A549 (cell line): Measurements from ENCODE around the gene GMEB2. TPM values are rescaled to one million over a fixed set of nuclear protein-coding genes. Genes with fewer than 3 reads are reported as not detected.

Source experiments
- ATAC-seq, 2 experiments: fragments of 200-7000 bp in 1 of 2; fragments of >200 bp in 1 of 2; cut with Nextera tagmentation in 1 of 2; cut with Tn5 transposase in 1 of 2; 3 replicates each; pipeline versions ENCODE4 v1.8.0 to v1.9.1; 2018 to 2020; ENCODE audit warnings: mild to moderate bottlenecking in 1 of 2, moderate library complexity in 1 of 2
- CTCF ChIA-PET: fragments of 300-600 bp; sonication (Branson Sonifier 250); formaldehyde crosslinking; extraction: SDS; loops from one replicate; lab custom pipeline; 2021; ENCODE audit warnings: antibody characterized with exemption, inconsistent platforms; lab: Yijun Ruan, JAX
- POLR2A ChIA-PET: fragments of 350-600 bp; formaldehyde crosslinking; extraction: SDS; loops from one replicate; lab custom pipeline; 2021; ENCODE audit warnings: antibody characterized with exemption, inconsistent platforms; lab: Yijun Ruan, JAX
- DNase-seq, 2 experiments: peaks; one replicate each; pipeline versions ENCODE4 v3.0.0 to v3.0.0-alpha.2; 2011 to 2016; ENCODE audit warnings: low read depth in 1 of 2, low spot score in 1 of 2
- FAIRE-seq: peaks from 2 replicates; lab custom pipeline; 2011; peaks lifted over from hg19 to GRCh38; lab: Jason Lieb, UNC
- H3K27ac ChIP-seq, 2 experiments: fragments of >200 bp; sonication (Bioruptor Twin); formaldehyde crosslinking; 3 replicates each; pipeline ENCODE4 v1.5.1; 2016 to 2017
- H3K4me1 ChIP-seq: fragments of >200 bp; sonication (Bioruptor Twin); formaldehyde crosslinking; 3 replicates; pipeline ENCODE4 v1.6.1; 2016
- H3K4me2 ChIP-seq: fragments of >200 bp; sonication (Bioruptor Twin); formaldehyde crosslinking; 3 replicates; pipeline ENCODE4 v1.6.1; 2016
- H3K4me3 ChIP-seq: fragments of >200 bp; sonication (Bioruptor Twin); formaldehyde crosslinking; 3 replicates; pipeline ENCODE4 v1.5.1; 2016
- H3K9me3 ChIP-seq: fragments of >200 bp; sonication (Bioruptor Twin); formaldehyde crosslinking; 3 replicates; pipeline ENCODE4 v1.6.1; 2016
- CBX8 ChIP-seq: fragments of 200-600 bp; sonication (generic); IDR thresholded peaks from 2 replicates; pipeline ENCODE4 v1.6.1; 2016
- CHD4 ChIP-seq: fragments of 200-600 bp; sonication (generic); IDR thresholded peaks from 2 replicates; pipeline ENCODE4 v1.6.1; 2016; ENCODE audit warnings: antibody characterized with exemption, mild to moderate bottlenecking, borderline replicate concordance
- EHF ChIP-seq: fragments of 250-450 bp; sonication (Bioruptor Pico); IDR thresholded peaks from 2 replicates; pipeline ENCODE4 v1.5.0; 2020; ENCODE audit warnings: mild to moderate bottlenecking
- EHMT2 ChIP-seq: fragments of 200-600 bp; sonication (generic); IDR thresholded peaks from 2 replicates; pipeline ENCODE4 v1.6.1; 2016; ENCODE audit warnings: antibody characterized with exemption, low read depth, mild to moderate bottlenecking, moderate library complexity
- GATA3 ChIP-seq: IDR thresholded peaks from 2 replicates; pipeline ENCODE4 v1.6.1; 2012; ENCODE audit warnings: borderline replicate concordance
- HEYL ChIP-seq: fragments of 250-450 bp; sonication (Bioruptor Pico); IDR thresholded peaks from 2 replicates; pipeline ENCODE4 v1.8.0; 2021; ENCODE audit warnings: mild to moderate bottlenecking, moderate library complexity
- HOXA7 ChIP-seq: fragments of 250-450 bp; sonication (Bioruptor Pico); IDR thresholded peaks from 2 replicates; pipeline ENCODE4 v1.5.0; 2020; ENCODE audit warnings: mild to moderate bottlenecking, moderate library complexity
- HOXB5 ChIP-seq: fragments of 250-450 bp; sonication (Bioruptor Pico); IDR thresholded peaks from 2 replicates; pipeline ENCODE4 v1.5.0; 2020; ENCODE audit warnings: mild to moderate bottlenecking, moderate library complexity
- KDM5A ChIP-seq: fragments of 200-600 bp; sonication (generic); IDR thresholded peaks from 2 replicates; pipeline ENCODE4 v1.6.1; 2016; ENCODE audit warnings: antibody characterized with exemption, mild to moderate bottlenecking
- MYC ChIP-seq: IDR thresholded peaks from 2 replicates; pipeline ENCODE4 v1.6.1; 2012; ENCODE audit warnings: mild to moderate bottlenecking, inconsistent platforms, low read length, improper control_type of control experiment, borderline replicate concordance
- PHF8 ChIP-seq: fragments of 200-600 bp; sonication (generic); IDR thresholded peaks from 2 replicates; pipeline ENCODE4 v1.6.1; 2016; ENCODE audit warnings: low read depth, mild to moderate bottlenecking, antibody characterized with exemption, moderate library complexity, borderline replicate concordance
- RAD21 ChIP-seq, 2 experiments: fragments of >200 bp in 1 of 2; sonication (Bioruptor Twin) in 1 of 2; formaldehyde crosslinking in 1 of 2; IDR thresholded peaks in 1 of 2; conservative IDR thresholded peaks in 1 of 2; 2 replicates in 1 of 2; 3 replicates in 1 of 2; pipeline ENCODE4 v1.6.1; 2012 to 2018; ENCODE audit warnings: inconsistent platforms in 1 of 2
- RFX5 ChIP-seq: fragments of 450-650 bp; IDR thresholded peaks from 2 replicates; pipeline ENCODE4 v1.7.1; 2014; ENCODE audit warnings: antibody characterized with exemption, mild to moderate bottlenecking, moderate library complexity
- RNF2 ChIP-seq: fragments of 200-600 bp; sonication (generic); IDR thresholded peaks from 2 replicates; pipeline ENCODE4 v1.6.1; 2016; ENCODE audit warnings: low read depth, mild to moderate bottlenecking, antibody characterized with exemption, moderate library complexity, borderline replicate concordance
- SREBF2 ChIP-seq: fragments of 450-650 bp; IDR thresholded peaks from 2 replicates; pipeline ENCODE4 v1.6.1; 2014; ENCODE audit warnings: mild to moderate bottlenecking, moderate library complexity
- TFCP2L1 ChIP-seq: fragments of 250-450 bp; sonication (Bioruptor Pico); IDR thresholded peaks from 2 replicates; pipeline ENCODE4 v1.5.0; 2021; ENCODE audit warnings: mild to moderate bottlenecking
- ZC3H11A ChIP-seq: fragments of 450-650 bp; IDR thresholded peaks from 2 replicates; pipeline ENCODE4 v1.6.1; 2014; ENCODE audit warnings: antibody characterized with exemption, mild to moderate bottlenecking
- ZNF302 ChIP-seq: fragments of 250-450 bp; sonication (Bioruptor Pico); IDR thresholded peaks from 2 replicates; pipeline ENCODE4 v1.9.0; 2021; ENCODE audit warnings: inconsistent platforms, mild to moderate bottlenecking, moderate library complexity
- ZSCAN20 ChIP-seq: fragments of 250-450 bp; sonication (Bioruptor Pico); IDR thresholded peaks from 2 replicates; pipeline ENCODE4 v1.8.0; 2022; ENCODE audit warnings: mild to moderate bottlenecking, moderate library complexity
- WGBS: methylation state at CpG from one replicate; pipeline ENCODE4 v1.1.6; 2017; ENCODE audit errors: missing lambda C conversion rate; 5-methylcytosine and 5-hydroxymethylcytosine counted together
- polyA plus RNA-seq, 4 experiments: library from polyadenylated mRNA; depleted of rRNA in 3 of 4; stranded (reverse); fragments of >200 nt; fragmentation: RNase III in 1 of 4; extraction: RNeasy Plus Mini Kit Qiagen cat#74134 plus additional on column Dnase treatment in 1 of 4; gene quantifications; 2 replicates in 3 of 4; 3 replicates in 1 of 4; pipeline ENCODE4 v1.2.3, GENCODE V29; 2011 to 2017
- TF ChIP-seq, protein P1 (sequence below): fragments of 250-450 bp; sonication (Bioruptor Pico); IDR thresholded peaks from 2 replicates; pipeline ENCODE4 v1.5.0; 2021; ENCODE audit warnings: mild to moderate bottlenecking, moderate library complexity, borderline replicate concordance
- TF ChIP-seq, protein P2 (sequence below): IDR thresholded peaks from 2 replicates; pipeline ENCODE4 v1.6.1; 2012; ENCODE audit warnings: low read depth, borderline replicate concordance
- TF ChIP-seq, protein P3 (sequence below): fragments of 150-350 bp; IDR thresholded peaks from 2 replicates; pipeline ENCODE4 v1.6.1; 2014; ENCODE audit warnings: low read depth, mild to moderate bottlenecking, low read length
- TF ChIP-seq, protein P4 (sequence below): fragments of 450-650 bp; IDR thresholded peaks from 2 replicates; pipeline ENCODE4 v1.6.1; 2014; ENCODE audit warnings: antibody characterized with exemption

Gene GMEB2
- polyA plus RNA-seq, 2 of the 4 experiments (the other 2 are of a cell fraction): 6.5 to 6.8 TPM

DNA sequence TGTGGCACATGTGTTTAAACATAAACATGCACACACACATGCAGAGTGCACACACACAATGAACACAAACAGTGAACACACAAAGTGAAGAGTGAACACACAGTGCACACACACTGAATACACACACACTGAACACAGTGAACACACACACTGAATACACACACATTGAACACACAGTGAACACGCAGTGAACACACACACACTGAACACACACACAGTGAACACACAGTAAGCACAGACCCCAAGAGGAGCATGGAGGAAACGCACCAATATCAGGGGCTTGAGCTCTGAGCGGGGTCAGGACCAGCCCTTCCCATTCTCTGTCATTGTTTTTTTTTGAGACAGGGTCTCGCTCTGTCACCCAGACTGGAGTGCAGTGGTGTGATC lies 35.8 kb downstream of the GMEB2 start:
- ChIA-PET CTCF (interaction anchor here (0.9 to 1.3 kb wide), 2 partner anchors 9 to 95 kb away, joined by 3 read pairs; no protein-coding TSS in a partner anchor), POLR2A (no interaction called here)
- no peak for DNase-seq
- H3K4me2 ChIP-seq: no peak overlapping the region
- FAIRE-seq: no peak
- peaks cover 8% of the 10 kb centered on the region; the same call in 1 of the 3 replicates for H3K4me1 ChIP-seq
- H3K9me3 ChIP-seq: no peaks in the 10 kb centered on the region
- no peak overlapping the region for H3K4me3 ChIP-seq
- H3K27ac ChIP-seq: no peak overlapping the region
- WGBS: 94% methylated on average over 4 of the region's 4 CpGs
- no peak for ATAC-seq
- no peak for TF ChIP-seq SREBF2
- no peak for TF ChIP-seq KDM5A
- no peak for TF ChIP-seq CHD4
- TF ChIP-seq ZC3H11A: no peak
- TF ChIP-seq, protein P1, sequence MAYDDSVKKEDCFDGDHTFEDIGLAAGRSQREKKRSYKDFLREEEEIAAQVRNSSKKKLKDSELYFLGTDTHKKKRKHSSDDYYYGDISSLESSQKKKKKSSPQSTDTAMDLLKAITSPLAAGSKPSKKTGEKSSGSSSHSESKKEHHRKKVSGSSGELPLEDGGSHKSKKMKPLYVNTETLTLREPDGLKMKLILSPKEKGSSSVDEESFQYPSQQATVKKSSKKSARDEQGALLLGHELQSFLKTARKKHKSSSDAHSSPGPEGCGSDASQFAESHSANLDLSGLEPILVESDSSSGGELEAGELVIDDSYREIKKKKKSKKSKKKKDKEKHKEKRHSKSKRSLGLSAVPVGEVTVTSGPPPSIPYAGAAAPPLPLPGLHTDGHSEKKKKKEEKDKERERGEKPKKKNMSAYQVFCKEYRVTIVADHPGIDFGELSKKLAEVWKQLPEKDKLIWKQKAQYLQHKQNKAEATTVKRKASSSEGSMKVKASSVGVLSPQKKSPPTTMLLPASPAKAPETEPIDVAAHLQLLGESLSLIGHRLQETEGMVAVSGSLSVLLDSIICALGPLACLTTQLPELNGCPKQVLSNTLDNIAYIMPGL (CRISPR knock-in tag): no peak
- TF ChIP-seq HOXA7 (CRISPR knock-in tag): no peak
- no peak for TF ChIP-seq ZSCAN20
- TF ChIP-seq PHF8: no peak
- no peak for TF ChIP-seq HOXB5
- TF ChIP-seq RAD21 (conservative IDR thresholded peaks at IDR 0.05 in 1 of 2, IDR thresholded peaks at IDR 0.05 in 1 of 2): no peak
- TF ChIP-seq GATA3: no peak
- no peak for TF ChIP-seq TFCP2L1
- TF ChIP-seq, protein P2, sequence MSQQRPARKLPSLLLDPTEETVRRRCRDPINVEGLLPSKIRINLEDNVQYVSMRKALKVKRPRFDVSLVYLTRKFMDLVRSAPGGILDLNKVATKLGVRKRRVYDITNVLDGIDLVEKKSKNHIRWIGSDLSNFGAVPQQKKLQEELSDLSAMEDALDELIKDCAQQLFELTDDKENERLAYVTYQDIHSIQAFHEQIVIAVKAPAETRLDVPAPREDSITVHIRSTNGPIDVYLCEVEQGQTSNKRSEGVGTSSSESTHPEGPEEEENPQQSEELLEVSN: no peak
- no peak for TF ChIP-seq ZNF302 (CRISPR knock-in tag)
- TF ChIP-seq EHF (CRISPR knock-in tag): no peak
- TF ChIP-seq CBX8: no peak
- TF ChIP-seq HEYL (CRISPR knock-in tag): no peak
- TF ChIP-seq, protein P3, sequence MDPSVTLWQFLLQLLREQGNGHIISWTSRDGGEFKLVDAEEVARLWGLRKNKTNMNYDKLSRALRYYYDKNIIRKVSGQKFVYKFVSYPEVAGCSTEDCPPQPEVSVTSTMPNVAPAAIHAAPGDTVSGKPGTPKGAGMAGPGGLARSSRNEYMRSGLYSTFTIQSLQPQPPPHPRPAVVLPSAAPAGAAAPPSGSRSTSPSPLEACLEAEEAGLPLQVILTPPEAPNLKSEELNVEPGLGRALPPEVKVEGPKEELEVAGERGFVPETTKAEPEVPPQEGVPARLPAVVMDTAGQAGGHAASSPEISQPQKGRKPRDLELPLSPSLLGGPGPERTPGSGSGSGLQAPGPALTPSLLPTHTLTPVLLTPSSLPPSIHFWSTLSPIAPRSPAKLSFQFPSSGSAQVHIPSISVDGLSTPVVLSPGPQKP: no peak
- TF ChIP-seq RNF2: no peak
- no peak for TF ChIP-seq MYC

DNA sequence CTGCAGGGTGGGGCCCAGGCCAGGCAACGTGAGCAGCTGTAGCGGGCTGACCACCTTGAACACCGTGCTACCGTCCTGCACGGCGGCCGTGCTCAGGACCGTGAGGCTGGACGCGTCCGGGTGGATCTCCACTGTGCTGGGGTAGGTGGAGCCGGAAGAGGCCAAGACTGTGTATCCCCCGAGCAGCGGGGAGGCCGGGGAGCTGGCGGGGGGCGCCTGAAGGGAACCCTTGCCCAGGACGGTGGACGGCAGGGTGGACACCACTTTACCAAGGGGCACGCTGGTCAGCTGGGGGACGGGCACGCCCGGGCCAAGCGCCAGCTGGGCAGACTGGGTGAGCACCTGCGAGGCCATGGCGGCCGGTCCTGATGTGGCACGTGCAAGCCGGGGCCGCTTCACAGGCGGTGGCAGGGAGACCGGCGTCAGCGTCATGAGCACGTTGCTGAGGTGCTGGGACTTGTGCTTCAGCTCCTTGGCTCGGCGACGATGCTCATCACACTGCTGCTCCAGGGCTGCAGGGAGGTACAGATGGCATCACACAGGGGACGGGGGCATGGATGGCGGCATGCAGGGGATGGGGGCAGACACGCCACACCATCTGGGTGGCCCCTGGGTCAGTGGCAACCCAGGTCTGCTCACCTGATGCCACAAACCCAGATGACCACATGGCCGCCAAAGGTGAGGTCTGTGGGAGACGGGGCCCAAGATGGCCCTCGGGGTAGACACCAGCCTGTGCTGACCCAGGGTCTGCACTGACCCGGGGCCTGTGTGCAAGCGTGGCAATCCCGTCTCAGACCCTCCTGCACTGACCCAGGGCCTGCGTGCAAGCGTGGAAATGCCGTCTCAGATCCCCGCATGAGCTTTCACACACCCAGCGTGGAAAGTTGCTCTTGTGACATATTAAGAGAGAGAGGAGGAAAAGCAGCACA lies 36.4 kb downstream of the GMEB2 start:
- peaks cover 8% of the 10 kb centered on the region; the same call in 1 of the 3 replicates for H3K4me1 ChIP-seq
- CTCF ChIA-PET: interaction anchor here (0.9 to 1.3 kb wide), 2 partner anchors 9 to 383 kb away, joined by 3 read pairs; no protein-coding TSS in a partner anchor

More for the DNA sequence above, 36.4 kb downstream of the GMEB2 start:
- POLR2A ChIA-PET: no interaction called here
- no peak for TF ChIP-seq RFX5
- no peak for TF ChIP-seq CHD4
- TF ChIP-seq EHMT2: no peak
- TF ChIP-seq, protein P4, sequence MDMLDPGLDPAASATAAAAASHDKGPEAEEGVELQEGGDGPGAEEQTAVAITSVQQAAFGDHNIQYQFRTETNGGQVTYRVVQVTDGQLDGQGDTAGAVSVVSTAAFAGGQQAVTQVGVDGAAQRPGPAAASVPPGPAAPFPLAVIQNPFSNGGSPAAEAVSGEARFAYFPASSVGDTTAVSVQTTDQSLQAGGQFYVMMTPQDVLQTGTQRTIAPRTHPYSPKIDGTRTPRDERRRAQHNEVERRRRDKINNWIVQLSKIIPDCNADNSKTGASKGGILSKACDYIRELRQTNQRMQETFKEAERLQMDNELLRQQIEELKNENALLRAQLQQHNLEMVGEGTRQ: no peak
- TF ChIP-seq, all 56 proteins: peak for 0
- no peak overlapping the region for H3K27ac ChIP-seq
- no peaks in the 10 kb centered on the region for H3K9me3 ChIP-seq
- 88% methylated on average over 30 of the region's 52 CpGs for WGBS
- no peak overlapping the region for H3K4me3 ChIP-seq
- FAIRE-seq (no peak), DNase-seq (no peak), ATAC-seq (no peak)
- no peak overlapping the region for H3K4me2 ChIP-seq
